Activated T-cell treated with anti-CD3 and anti-CD28 coated beads for 1 hour (primary cell): ENCODE measurements around the gene PHYHD1.

Experiments
- DNase-seq: peaks from one replicate; pipeline ENCODE4 v3.0.0-alpha.2; 2020; ENCODE audit warnings: low read depth

PHYHD1 gene

DNA sequence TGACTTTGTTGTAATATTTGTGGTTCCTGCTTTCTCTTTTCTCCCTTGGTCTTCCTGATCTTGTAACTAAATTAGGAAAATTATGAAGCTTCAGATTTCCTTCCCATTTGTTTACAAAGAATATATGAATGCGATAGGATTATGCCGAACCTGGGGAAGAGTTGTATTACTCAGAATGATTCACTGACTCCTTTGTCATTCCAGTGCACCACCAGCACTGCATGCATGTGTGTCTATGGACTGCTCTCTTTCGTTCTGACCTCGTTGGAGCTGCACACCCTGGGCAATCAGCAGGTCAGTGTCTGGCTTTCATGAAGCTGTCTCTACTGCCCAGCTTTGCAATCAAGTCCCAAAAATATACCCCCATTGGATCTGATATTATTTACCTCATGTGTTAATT lies 52.2 kb downstream of the PHYHD1 start:
- no peak for DNase-seq

- DNase-seq = no peak
Measured at GRCh38 chr9:128979111-128979510, 58.3 kb downstream of the PHYHD1 start.

DNA sequence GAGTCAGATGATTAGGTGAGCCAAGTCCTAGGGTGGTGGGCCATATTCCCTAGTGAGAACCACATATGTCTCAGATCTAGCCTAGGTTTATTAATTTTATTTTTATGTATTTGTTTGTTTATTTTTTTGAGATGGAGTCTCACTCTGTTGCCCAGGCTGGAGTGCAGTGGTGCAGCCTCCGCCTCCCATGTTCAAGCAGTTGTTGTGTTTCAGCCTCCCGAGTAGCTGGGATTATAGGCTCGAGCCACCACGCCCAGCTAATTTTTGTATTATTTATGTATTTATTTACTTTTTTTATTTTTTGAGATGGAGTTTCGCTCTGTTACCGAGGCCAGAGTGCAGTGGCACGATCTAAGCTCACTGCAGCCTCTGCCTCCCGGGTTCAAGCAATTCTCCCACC lies 62.8 kb downstream of the PHYHD1 start:
- no peak for DNase-seq

DNA sequence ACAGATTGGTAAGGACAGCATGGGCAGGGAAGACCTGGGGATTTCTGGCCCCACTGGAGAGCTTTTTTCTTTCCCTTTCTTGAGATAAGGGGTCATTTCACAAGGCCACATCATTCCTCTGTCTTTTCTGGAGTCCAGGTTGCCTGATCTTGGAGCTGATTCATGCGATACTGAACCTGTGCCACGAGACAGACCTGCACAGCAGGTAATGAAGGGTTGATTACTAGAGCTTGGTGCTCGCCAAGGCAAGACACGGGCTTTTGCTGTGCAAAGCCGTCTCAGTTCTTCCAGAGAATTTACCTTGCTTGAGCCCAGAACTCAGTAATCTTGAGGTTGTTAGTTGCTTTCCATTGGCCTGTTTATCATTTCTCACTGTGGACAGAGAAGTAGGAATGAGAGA lies 65.9 kb downstream of the PHYHD1 start:
- DNase-seq = no peak

DNA sequence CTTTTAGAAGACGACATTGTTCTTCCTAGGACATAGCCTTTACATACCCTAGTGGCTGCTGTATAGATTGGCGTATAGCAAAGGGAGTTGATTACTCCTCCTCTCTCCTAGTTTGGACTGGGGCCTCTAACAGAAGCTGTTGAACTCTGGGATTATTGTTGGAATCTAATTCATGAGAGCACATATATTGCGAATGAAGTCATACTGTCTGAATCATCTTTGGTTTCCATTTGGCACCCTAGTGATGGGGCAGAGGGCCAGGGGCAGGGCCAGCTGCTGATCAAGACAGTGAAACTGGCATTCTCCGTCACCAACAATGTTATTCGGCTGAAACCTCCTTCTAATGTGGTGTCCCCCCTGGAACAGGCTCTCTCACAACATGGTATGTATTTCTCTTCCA lies 67.0 kb downstream of the PHYHD1 start:
- no peak for DNase-seq
